COLO668 (cell line): Measurements from ENCODE around the gene LCA5.
"Not testable (repeated sequence)": the region's sequence is repeated elsewhere in the genome, so short reads cannot be mapped to it uniquely, and the experiment has no call there.

Experiments used
- DNase-seq: peaks from one replicate; lab custom pipeline; 2025; ENCODE audit not compliant: unreplicated experiment; lab: John Stamatoyannopoulos, UW

The LCA5 gene

GRCh38 chr6:79538106-79538971 lies 1.1 kb upstream of the LCA5 start:
- no peak for DNase-seq

GRCh38 chr6:79536585-79536953 lies 661 bp downstream of the LCA5 start:
- no peak for DNase-seq

- DNase-seq, result not testable (repeated sequence)
These were observed 7.7 kb downstream of the LCA5 start for GRCh38 chr6:79529567-79529966.

GRCh38 chr6:79526897-79527296 lies 10.3 kb downstream of the LCA5 start:
- no peak for DNase-seq

GRCh38 chr6:79525272-79526100 lies 11.7 kb downstream of the LCA5 start:
- no peak for DNase-seq

GRCh38 chr6:79524065-79524464 lies 13.2 kb downstream of the LCA5 start:
- DNase-seq, result no peak

- DNase-seq, result no peak
These were observed 14.6 kb downstream of the LCA5 start for GRCh38 chr6:79522609-79523008.

GRCh38 chr6:79520534-79520933 lies 16.7 kb downstream of the LCA5 start:
- DNase-seq, result no peak

- no peak for DNase-seq
These were observed 18.4 kb downstream of the LCA5 start for GRCh38 chr6:79518842-79519241.

- no peak for DNase-seq
These were observed 21.8 kb downstream of the LCA5 start for GRCh38 chr6:79515436-79515835.

GRCh38 chr6:79513111-79513510 lies 24.1 kb downstream of the LCA5 start:
- no peak for DNase-seq

- DNase-seq, result no peak
These were observed 25.2 kb downstream of the LCA5 start for GRCh38 chr6:79512014-79512413.

- no peak for DNase-seq
These were observed 26.5 kb downstream of the LCA5 start for GRCh38 chr6:79510707-79511106.

- DNase-seq, result no peak
These were observed 31.0 kb downstream of the LCA5 start for GRCh38 chr6:79506251-79506650.

- DNase-seq, result no peak
These were observed 32.9 kb downstream of the LCA5 start for GRCh38 chr6:79504372-79504771.

- no peak for DNase-seq
These were observed 38.4 kb downstream of the LCA5 start for GRCh38 chr6:79498842-79499241.

GRCh38 chr6:79495246-79495645 lies 42.0 kb downstream of the LCA5 start:
- no peak for DNase-seq

GRCh38 chr6:79494841-79495240 lies 42.4 kb downstream of the LCA5 start:
- DNase-seq, result no peak

- no peak for DNase-seq
These were observed 66.5 kb downstream of the LCA5 start for GRCh38 chr6:79470728-79471127.

- no peak for DNase-seq
These were observed 67.6 kb downstream of the LCA5 start for GRCh38 chr6:79469376-79470246.

GRCh38 chr6:79468587-79468986 lies 68.6 kb downstream of the LCA5 start:
- no peak for DNase-seq
